Heart left ventricle (tissue), 16 donors: ENCODE measurements around the gene MGST2. TPM values are rescaled to one million over a fixed set of nuclear protein-coding genes. Genes with fewer than 3 reads are reported as not detected.

ENCODE experiments used
- ATAC-seq, 4 donors: fragments of 200-7000 bp; cut with Tn5 transposase; one replicate each; pipeline ENCODE4 v1.9.1; 2020 to 2022; ENCODE audit warnings: moderate library complexity in 4 of 4, mild to moderate bottlenecking in 3 of 4, moderate number of reproducible peaks in 1 of 4
- DNase-seq, 5 donors: peaks; one replicate each; pipeline ENCODE4 v3.0.0-alpha.2; 2020
- H3K27ac ChIP-seq, 12 donors: fragments of 200-600 bp; sonication (generic) in 4 of 12; one replicate each; pipeline versions ENCODE4 v1.5.0 to v1.8.0; 2016 to 2022; ENCODE audit warnings: mild to moderate bottlenecking in 2 of 12
- H3K27me3 ChIP-seq, 9 donors: fragments of 200-600 bp; sonication (generic) in 2 of 9; one replicate each; pipeline versions ENCODE4 v1.5.1 to v1.8.0; 2016 to 2022; ENCODE audit warnings: mild to moderate bottlenecking in 3 of 9
- H3K36me3 ChIP-seq, 9 donors: fragments of 200-600 bp; sonication (generic) in 2 of 9; one replicate each; pipeline versions ENCODE4 v1.5.0 to v1.8.0; 2018 to 2022; ENCODE audit warnings: mild to moderate bottlenecking in 2 of 9
- H3K4me1 ChIP-seq, 12 donors: fragments of 200-600 bp; sonication (generic) in 4 of 12; one replicate each; pipeline versions ENCODE4 v1.5.0 to v1.8.0; 2016 to 2022; ENCODE audit warnings: mild to moderate bottlenecking in 3 of 12
- H3K4me3 ChIP-seq, 12 donors: fragments of 200-600 bp; sonication (generic) in 4 of 12; one replicate each; pipeline versions ENCODE4 v1.5.0 to v1.8.0; 2017 to 2022; ENCODE audit warnings: mild to moderate bottlenecking in 9 of 12, moderate library complexity in 4 of 12
- H3K9me3 ChIP-seq, 12 donors: fragments of 200-600 bp; sonication (generic) in 4 of 12; one replicate each; pipeline versions ENCODE4 v1.5.0 to v1.8.0; 2016 to 2022; ENCODE audit warnings: mild to moderate bottlenecking in 1 of 12
- POLR2A ChIP-seq, 2 donors: fragments of 450-650 bp; IDR thresholded peaks; one replicate each; pipeline ENCODE4 v1.6.1; 2017; ENCODE audit warnings: antibody characterized with exemption in 2 of 2, mild to moderate bottlenecking in 2 of 2, moderate library complexity in 2 of 2
- WGBS, 4 donors: extraction: QIAGEN DNeasy Blood & Tissue Kit in 2 of 4; methylation state at CpG; one replicate each; pipeline versions ENCODE4 v1.1.5 to v1.1.7; 2013 to 2018; 5-methylcytosine and 5-hydroxymethylcytosine counted together
- intact Hi-C, 10 donors: fragments of 100-400 bp; cut with DNase I; formaldehyde crosslinking; loops; one replicate each; pipeline versions ENCODE4 v1.11.1 to v1.14.2; 2022
- long read RNA-seq, 3 donors: library from polyadenylated mRNA; unstranded; transcript quantifications; one replicate each; pipeline ENCODE4 v2.0.0, GENCODE V29; 2020 to 2021
- polyA plus RNA-seq, 2 donors: library from polyadenylated mRNA; stranded (reverse); fragments of 200-250 nt; gene quantifications; one replicate each; pipeline ENCODE4 v1.2.3, GENCODE V29; 2013
- total RNA-seq, 9 donors: library from RNA; depleted of rRNA in 2 of 9; stranded (reverse); fragments of >200 nt in 2 of 9; fragmentation: NEBNext Ultra II Directional in 3 of 9; extraction: Animal tissue kit (Norgen Biotek cat#: 25700) in 3 of 9; gene quantifications; one replicate each; pipeline versions ENCODE4 v1.1.0 to v1.2.4, GENCODE V29; 2016 to 2023
- TF ChIP-seq, protein P1 (sequence below), 12 donors: fragments of 200-600 bp; sonication (generic) in 4 of 12; IDR thresholded peaks; one replicate each; pipeline versions ENCODE4 v1.5.0 to v1.8.0; 2018 to 2022; ENCODE audit warnings: antibody characterized with exemption in 12 of 12, mild to moderate bottlenecking in 5 of 12
- donor health status: ischemic (EF 13 %, LVEDD 7.1; RV severe dilation, severe dysfunction).
- donor health status: healthy with polysubstance abuse.
- donor health status: DM: no; HTN: yes; CAD: no.
- donor health status: DM: no; HTN: no; CAD: no.
- donor health status: ischemic (EF 25% LVEDD 6.9; RV normal size, moderate dysfunction).
- donor health status: ischemic (EF 25% LVEDD 5.7; RV mildly dilated, moderate dysfunction).
- donor health status: healthy.
- donor health status: DM: yes; HTN: yes; CAD: no.
- donor health status: ischemic (EF 35%, LVEDD 5.7; RV mildly dilated, moderate dysfunction).
- donor health status: nonischemic (EF 11% LVEDD 7.7; RV severe dilation, severe dysfunction).
- donor health status: DM: yes; HTN: yes; CAD: no.
- donor health status: PGD.
- donor health status: ischemic (EF 29% LVEDD 5.4; RV normal size, mild dysfunction).
- donor health status: nonischemic (EF 23%, LVEDD 6.1; RV moderate dilation, normal function).

The MGST2 gene
- 100 to 1,000 TPM in 7 of 9 donors, 10 to 100 TPM in 2; 94.7 to 122 (median 105) TPM for total RNA-seq
- 100 to 1,000 TPM in 1 of 2 donors, 10 to 100 TPM in 1; 86.6 to 209 TPM for polyA plus RNA-seq
- long read RNA-seq, donor 1, transcript MGST2-201 (5 exons, 801 nt), result major isoform, 15 of 28 reads
- long read RNA-seq, donor 1, partial matches to known transcripts, result 0 of 28 reads
- long read RNA-seq, donor 1, other reads (novel, unspliced or antisense), result 8 of 28 reads
- long read RNA-seq, donor 2, transcript MGST2-207 (6 exons, 1,278 nt), result minor isoform, 6 of 38 reads
- long read RNA-seq, donor 2, transcript MGST2-201 (5 exons, 801 nt), result major isoform, 17 of 38 reads
- long read RNA-seq, donor 2, partial matches to known transcripts, result 10 of 38 reads
- long read RNA-seq, donor 2, other reads (novel, unspliced or antisense), result 5 of 38 reads
- long read RNA-seq, donor 3, transcript MGST2-201 (5 exons, 801 nt), result major isoform, 15 of 22 reads
- long read RNA-seq, donor 3, partial matches to known transcripts, result 1 of 22 reads
- long read RNA-seq, donor 3, other reads (novel, unspliced or antisense), result 3 of 22 reads

DNA sequence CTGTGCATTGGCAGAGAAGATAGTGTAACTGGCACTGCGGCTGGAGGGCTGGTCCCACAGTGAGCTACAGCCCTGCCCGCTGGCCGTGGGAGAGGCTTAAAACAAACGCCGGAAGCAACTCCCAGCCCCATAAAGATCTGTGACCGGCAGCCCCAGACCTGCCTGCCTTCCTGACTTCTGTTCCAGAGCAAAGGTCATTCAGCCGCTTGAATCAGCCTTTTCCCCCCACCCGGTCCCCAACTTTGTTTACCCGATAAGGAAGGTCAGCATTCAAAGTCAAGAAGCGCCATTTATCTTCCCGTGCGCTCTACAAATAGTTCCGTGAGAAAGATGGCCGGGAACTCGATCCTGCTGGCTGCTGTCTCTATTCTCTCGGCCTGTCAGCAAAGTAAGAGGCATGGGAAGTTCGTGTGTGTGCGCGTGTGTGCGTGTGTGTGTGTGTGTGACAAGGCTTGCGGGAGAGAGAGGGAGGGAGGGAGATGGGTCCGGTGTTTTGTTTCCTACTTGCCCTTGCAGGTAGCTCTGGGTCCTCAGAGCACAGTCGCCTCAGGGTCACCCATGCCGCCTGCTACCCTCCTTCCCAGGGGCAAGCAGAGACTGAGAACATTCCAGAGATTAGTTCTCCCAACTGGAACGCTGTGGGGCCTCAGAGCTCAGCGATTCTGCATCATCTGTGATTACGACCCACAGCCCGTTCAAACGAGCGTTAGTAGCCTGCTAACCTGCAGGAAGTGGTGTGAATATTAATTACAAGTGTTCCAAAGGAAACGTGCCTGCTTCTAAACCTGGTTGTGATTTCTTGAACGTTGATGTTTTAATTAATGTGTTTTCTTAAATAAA is at the start of gene MGST2:
Gene MGST2 (plus strand): TSS at position 130 of the 840 bp plus-strand sequence. CDS start 201 bp downstream, at position 331.
- Histone ChIP-seq H3K4me1 (peaks cover 3 to 61% (median 27%) of the 10 kb centered on the region in 12 donors), H3K27me3 (no peaks in the 10 kb centered on the region), H3K9me3 (no peaks in the 10 kb centered on the region), H3K27ac (peak within 1 kb of the TSS; percentile 76 to 95 (median 93)), H3K4me3 (peak within 1 kb of the TSS; percentile 49 to 79 (median 58)), H3K36me3 (no peaks in the 10 kb centered on the region)
- WGBS, 4 donors, result 0% methylated on average over 32 of the region's 32 CpGs
- DNase-seq (peak; percentile 83 to 90 (median 89)), ATAC-seq (peak; percentile 92 to 94 (median 93))
- TF ChIP-seq, protein P1, sequence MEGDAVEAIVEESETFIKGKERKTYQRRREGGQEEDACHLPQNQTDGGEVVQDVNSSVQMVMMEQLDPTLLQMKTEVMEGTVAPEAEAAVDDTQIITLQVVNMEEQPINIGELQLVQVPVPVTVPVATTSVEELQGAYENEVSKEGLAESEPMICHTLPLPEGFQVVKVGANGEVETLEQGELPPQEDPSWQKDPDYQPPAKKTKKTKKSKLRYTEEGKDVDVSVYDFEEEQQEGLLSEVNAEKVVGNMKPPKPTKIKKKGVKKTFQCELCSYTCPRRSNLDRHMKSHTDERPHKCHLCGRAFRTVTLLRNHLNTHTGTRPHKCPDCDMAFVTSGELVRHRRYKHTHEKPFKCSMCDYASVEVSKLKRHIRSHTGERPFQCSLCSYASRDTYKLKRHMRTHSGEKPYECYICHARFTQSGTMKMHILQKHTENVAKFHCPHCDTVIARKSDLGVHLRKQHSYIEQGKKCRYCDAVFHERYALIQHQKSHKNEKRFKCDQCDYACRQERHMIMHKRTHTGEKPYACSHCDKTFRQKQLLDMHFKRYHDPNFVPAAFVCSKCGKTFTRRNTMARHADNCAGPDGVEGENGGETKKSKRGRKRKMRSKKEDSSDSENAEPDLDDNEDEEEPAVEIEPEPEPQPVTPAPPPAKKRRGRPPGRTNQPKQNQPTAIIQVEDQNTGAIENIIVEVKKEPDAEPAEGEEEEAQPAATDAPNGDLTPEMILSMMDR (IDR thresholded peaks at IDR 0.05), result peak in 1 of 12 donors; percentile 7
- TF ChIP-seq POLR2A (IDR thresholded peaks at IDR 0.05), result peak in 1 of 2 donors; percentile 44
- intact Hi-C loops, result loop anchor here in 5 of 10 donors (5.0 to 10.0 kb wide), 5 partner anchors 61 to 589 kb away; partner anchors contain the start of gene MAML3 (in 3 of the 5)

DNA sequence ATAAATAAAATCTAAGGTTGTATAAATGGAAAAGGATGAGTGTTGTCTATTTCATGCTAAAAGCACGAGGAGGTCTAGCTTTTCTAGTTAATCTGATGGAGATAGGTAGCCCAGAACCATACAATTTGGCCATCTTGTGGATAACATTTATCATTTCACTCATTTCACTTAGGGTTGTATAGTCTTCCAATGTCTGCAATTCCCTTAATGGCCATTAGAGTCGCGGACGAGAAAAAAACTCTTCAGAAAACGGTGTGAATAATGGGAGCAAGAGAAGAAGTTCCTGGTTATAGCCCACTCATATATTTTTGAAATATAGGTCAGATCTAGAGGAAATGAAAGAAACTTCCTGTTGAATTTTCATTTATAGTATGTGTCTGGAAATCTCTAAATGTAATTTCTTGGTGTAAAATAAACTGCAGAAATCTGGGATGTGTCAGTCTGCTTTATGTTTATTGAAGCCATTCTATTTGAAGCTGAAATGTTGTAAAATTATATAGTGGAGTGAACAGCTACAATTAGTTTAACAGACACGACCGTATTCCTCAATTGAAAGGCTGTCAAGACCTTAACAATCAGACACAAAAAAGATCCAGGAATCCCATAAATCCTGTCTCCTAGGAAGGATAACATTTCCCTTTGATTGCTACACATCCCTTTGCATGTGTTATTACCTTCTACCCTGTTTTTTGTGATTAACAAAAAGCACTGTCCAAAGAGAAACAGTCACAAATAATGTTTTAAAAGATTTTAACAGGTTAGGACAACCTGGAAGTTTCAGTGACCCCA is 47.7 kb upstream of the MGST2 start:
- no peak for TF ChIP-seq POLR2A (IDR thresholded peaks at IDR 0.05)
- TF ChIP-seq, protein P1 (IDR thresholded peaks at IDR 0.05), result peak in 10 of 12 donors; percentile 4 to 55 (median 28)
- ATAC-seq, result no peak
- H3K9me3 ChIP-seq, result no peaks in the 10 kb centered on the region
- no peaks in the 10 kb centered on the region for H3K27me3 ChIP-seq
- H3K4me1 ChIP-seq, result no peaks in the 10 kb centered on the region
- DNase-seq, result no peak
- no peaks in the 10 kb centered on the region for H3K36me3 ChIP-seq
- WGBS, 4 donors, result 55 to 61% (median 58%) methylated on average over 7 of the region's 7 CpGs
- H3K27ac ChIP-seq, result no peak overlapping the region
- intact Hi-C loops, result no loop called here
- H3K4me3 ChIP-seq, result no peak overlapping the region

DNA sequence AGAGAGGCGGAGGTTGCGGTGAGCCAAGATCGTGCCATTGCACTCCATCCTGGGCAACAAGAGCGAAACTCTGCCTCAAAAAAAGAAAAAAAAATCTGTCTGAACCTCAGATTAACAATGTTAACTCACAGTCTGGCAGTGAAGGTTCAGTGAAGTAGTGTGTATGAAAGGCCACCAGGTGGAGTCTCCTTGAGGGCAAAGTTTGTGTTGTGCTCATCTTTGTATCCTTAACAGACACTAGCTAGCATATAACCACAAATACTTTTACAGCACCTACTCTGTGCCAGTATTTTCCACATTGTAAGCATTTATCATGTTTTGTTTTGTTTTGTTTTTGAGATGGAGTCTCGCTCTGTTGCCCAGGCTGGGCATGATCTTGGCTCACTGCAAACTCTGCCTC is 46.0 kb upstream of the MGST2 start:
- WGBS, 4 donors, result 95 to 97% (median 96%) methylated on average over 5 of the region's 5 CpGs
- intact Hi-C loops, result no loop called here
- ATAC-seq (peak in 2 of 4 donors; percentile 49 to 58), DNase-seq (no peak)
- Histone ChIP-seq H3K27ac (no peak overlapping the region), H3K36me3 (no peaks in the 10 kb centered on the region), H3K9me3 (no peaks in the 10 kb centered on the region), H3K4me1 (no peaks in the 10 kb centered on the region), H3K4me3 (no peak overlapping the region), H3K27me3 (no peaks in the 10 kb centered on the region)
- TF ChIP-seq, protein P1 (IDR thresholded peaks at IDR 0.05), result peak in 11 of 12 donors; percentile 14 to 51 (median 36)
- TF ChIP-seq POLR2A (IDR thresholded peaks at IDR 0.05), result no peak
